Smooth muscle cell of trachea (primary cell): ENCODE results near the gene BCLAF3. TPM values are rescaled to one million over a fixed set of nuclear protein-coding genes. Genes with fewer than 3 reads are reported as not detected.

ENCODE experiments used
- total RNA-seq: library from RNA; depleted of rRNA; stranded (reverse); fragments of >200 nt; gene quantifications from 2 replicates; pipeline ENCODE4 v1.2.1, GENCODE V29; 2014

BCLAF3 gene
- 5.5 and 8.0 TPM in 2 replicates for total RNA-seq

GRCh38 chrX:19990556-19991349, at the start of gene BCLAF3:
Gene BCLAF3 (minus strand): TSS chrX:19991061. CDS start chrX:19970264, 20,797 bp downstream.

Other genes starting within 250 kb of the BCLAF3 start
- 19.7 and 27.2 TPM in 2 replicates for gene SH3KBP1, start 103.5 kb downstream of the BCLAF3 start, total RNA-seq
- gene MAP7D2, start 125.8 kb upstream of the BCLAF3 start, total RNA-seq, result under 0.01 TPM in 2 replicates
- 18.4 and 36.1 TPM in 2 replicates for gene EIF1AX, start 150.8 kb upstream of the BCLAF3 start, total RNA-seq